Activated B cell treated with CpG ODN at 0.5 μM for 24 hours (primary cell): Measurements from ENCODE around the gene MAPK7. TPM values are rescaled to one million over a fixed set of nuclear protein-coding genes. Genes with fewer than 3 reads are reported as not detected.

Experiments used
- ATAC-seq: fragments of 200-7000 bp; cut with Tn5 transposase; one replicate; pipeline ENCODE4 v1.10.0; 2021; ENCODE audit warnings: low read depth, mild to moderate bottlenecking, moderate library complexity
- CTCF ChIA-PET: fragments of 350-600 bp; sonication (Branson Sonifier 250); formaldehyde crosslinking; loops from one replicate; lab custom pipeline; 2021; ENCODE audit warnings: antibody characterized with exemption; lab: Charles Lee
- POLR2A ChIA-PET: fragments of 350-600 bp; sonication (Branson Sonifier 250); formaldehyde crosslinking; loops from one replicate; lab custom pipeline; 2021; ENCODE audit warnings: antibody characterized with exemption; lab: Charles Lee
- DNase-seq: peaks from one replicate; pipeline ENCODE4 v3.0.0; 2022
- H3K27ac Mint-ChIP-seq: one replicate; pipeline ENCODE4 v1.8.0; 2020; ENCODE audit warnings: mixed read lengths
- H3K27me3 Mint-ChIP-seq: one replicate; pipeline ENCODE4 v1.8.0; 2021; ENCODE audit warnings: mixed read lengths
- H3K36me3 Mint-ChIP-seq: one replicate; pipeline ENCODE4 v1.8.0; 2021; ENCODE audit warnings: low read depth, mixed read lengths
- H3K4me1 Mint-ChIP-seq: one replicate; pipeline ENCODE4 v1.8.0; 2021; ENCODE audit warnings: mixed read lengths
- H3K4me3 Mint-ChIP-seq: one replicate; pipeline ENCODE4 v1.8.0; 2020; ENCODE audit warnings: mild to moderate bottlenecking, mixed read lengths
- H3K9me3 Mint-ChIP-seq: one replicate; pipeline ENCODE4 v1.8.0; 2020; ENCODE audit warnings: mixed read lengths
- CTCF ChIP-seq: fragments of 200-600 bp; IDR thresholded peaks from one replicate; pipeline ENCODE4 v1.8.0; 2022; ENCODE audit warnings: antibody characterized with exemption, mild to moderate bottlenecking
- intact Hi-C: fragments of 100-400 bp; cut with micrococcal nuclease; formaldehyde crosslinking; loops from one replicate; pipeline ENCODE4 v1.15.1; 2024
- total RNA-seq: library from RNA; stranded (reverse); gene quantifications from 2 replicates; pipeline ENCODE4 v1.2.3, GENCODE V29; 2022

The MAPK7 gene
- total RNA-seq, 1 donor from 2014 or later: 24.0 TPM

GRCh38 chr17:19369846-19370492 lies 8.3 kb upstream of the MAPK7 start:
- no peak for TF ChIP-seq CTCF
- peak overlapping the region; percentile 72 for H3K27ac Mint-ChIP-seq
- ChIA-PET POLR2A (no interaction called here), CTCF (interaction anchor here (0.8 to 1.5 kb wide), 4 partner anchors 8 to 397 kb away, joined by 3 to 4 read pairs (median 3); partner anchors contain the start of gene B9D1)
- H3K36me3 Mint-ChIP-seq: peaks cover 3% of the 10 kb centered on the region
- H3K4me3 Mint-ChIP-seq: peak overlapping the region; percentile 62
- peak; percentile 40 for ATAC-seq
- H3K9me3 Mint-ChIP-seq: no peaks in the 10 kb centered on the region
- intact Hi-C loops: loop anchor here (10.0 kb wide), 1 partner anchor 1915 kb away; the partner anchor contains the start of gene MAP2K3
- no peak for DNase-seq
- peaks cover 57% of the 10 kb centered on the region for H3K4me1 Mint-ChIP-seq
- H3K27me3 Mint-ChIP-seq: no peaks in the 10 kb centered on the region

- ChIA-PET CTCF (interaction anchor here (0.8 to 1.5 kb wide), 3 partner anchors 8 to 77 kb away, joined by 3 to 4 read pairs (median 3); partner anchors contain the start of gene B9D1), POLR2A (no interaction called here)
- peaks cover 3% of the 10 kb centered on the region for H3K36me3 Mint-ChIP-seq
- peak overlapping the region; percentile 72 for H3K27ac Mint-ChIP-seq
- ATAC-seq (peak; percentile 72), DNase-seq (no peak)
- TF ChIP-seq CTCF: no peak
- H3K4me3 Mint-ChIP-seq: peak overlapping the region; percentile 62
- H3K4me1 Mint-ChIP-seq: peaks cover 58% of the 10 kb centered on the region
- intact Hi-C loops: loop anchor here (10.0 kb wide), 1 partner anchor 1914 kb away; the partner anchor contains the start of gene MAP2K3
- H3K27me3 Mint-ChIP-seq: no peaks in the 10 kb centered on the region
- no peaks in the 10 kb centered on the region for H3K9me3 Mint-ChIP-seq
Observed at GRCh38 chr17:19370493-19370960, 7.8 kb upstream of the MAPK7 start.

GRCh38 chr17:19371259-19372010 lies 6.9 kb upstream of the MAPK7 start:
- ChIA-PET CTCF (interaction anchor here (0.7 to 1.4 kb wide), 2 partner anchors 9 kb away, joined by 3 read pairs; partner anchors contain the start of gene B9D1), POLR2A (no interaction called here)
- H3K27ac Mint-ChIP-seq: no peak overlapping the region
- no peaks in the 10 kb centered on the region for H3K27me3 Mint-ChIP-seq
- DNase-seq (no peak), ATAC-seq (no peak)
- peak overlapping the region; percentile 1 for H3K4me3 Mint-ChIP-seq
- intact Hi-C loops: loop anchor here (10.0 kb wide), 1 partner anchor 1913 kb away; the partner anchor contains the start of gene MAP2K3
- TF ChIP-seq CTCF: no peak
- H3K36me3 Mint-ChIP-seq: peaks cover 3% of the 10 kb centered on the region
- H3K9me3 Mint-ChIP-seq: no peaks in the 10 kb centered on the region
- peaks cover 60% of the 10 kb centered on the region for H3K4me1 Mint-ChIP-seq

GRCh38 chr17:19372011-19372370 lies 6.3 kb upstream of the MAPK7 start:
- no peak overlapping the region for H3K4me3 Mint-ChIP-seq
- POLR2A ChIA-PET: no interaction called here

More at GRCh38 chr17:19372011-19372370, 6.3 kb upstream of the MAPK7 start:
- TF ChIP-seq CTCF: no peak
- DNase-seq (no peak), ATAC-seq (no peak)
- Mint-ChIP-seq H3K27ac (no peak overlapping the region), H3K9me3 (no peaks in the 10 kb centered on the region), H3K4me1 (peaks cover 64% of the 10 kb centered on the region), H3K27me3 (no peaks in the 10 kb centered on the region), H3K36me3 (peaks cover 3% of the 10 kb centered on the region)
- CTCF ChIA-PET: interaction anchor here (0.7 kb wide), 1 partner anchor 9 kb away, joined by 3 read pairs; the partner anchor contains the start of gene B9D1
- intact Hi-C loops: loop anchor here (10.0 kb wide), 1 partner anchor 1913 kb away; the partner anchor contains the start of gene MAP2K3
